WTC11 (cell line): ENCODE data around the gene CCDC134. TPM values are rescaled to one million over a fixed set of nuclear protein-coding genes. Genes with fewer than 3 reads are reported as not detected.

Source experiments
- ATAC-seq: fragments of 200-7000 bp; cut with Tn5 transposase; 2 replicates; pipeline ENCODE4 v1.10.0; 2021; ENCODE audit warnings: mild to moderate bottlenecking, moderate library complexity
- CTCF ChIA-PET: fragments of 300-600 bp; sonication (Branson Sonifier 250); formaldehyde crosslinking; loops from one replicate; lab custom pipeline; 2021; ENCODE audit warnings: antibody characterized with exemption; lab: Charles Lee
- POLR2A ChIA-PET: fragments of 350-600 bp; sonication (Branson Sonifier 250); formaldehyde crosslinking; loops from one replicate; lab custom pipeline; 2021; ENCODE audit warnings: antibody characterized with exemption; lab: Charles Lee
- DNase-seq: peaks from one replicate; pipeline ENCODE4 v3.0.0; 2021; ENCODE audit warnings: low spot score
- H3K27ac Mint-ChIP-seq: 2 replicates; pipeline ENCODE4 v1.8.0; 2021; ENCODE audit warnings: mixed read lengths
- H3K27me3 Mint-ChIP-seq: 2 replicates; pipeline ENCODE4 v1.8.0; 2021; ENCODE audit warnings: low read depth, mild to moderate bottlenecking, moderate library complexity, mixed read lengths
- H3K36me3 Mint-ChIP-seq: 2 replicates; pipeline ENCODE4 v1.8.0; 2021; ENCODE audit warnings: mixed read lengths
- H3K4me1 Mint-ChIP-seq: 2 replicates; pipeline ENCODE4 v1.8.0; 2022; ENCODE audit warnings: mixed read lengths
- H3K4me3 Mint-ChIP-seq: 2 replicates; pipeline ENCODE4 v1.8.0; 2021; ENCODE audit warnings: mild to moderate bottlenecking, moderate library complexity, mixed read lengths
- H3K9me3 Mint-ChIP-seq: 2 replicates; pipeline ENCODE4 v1.8.0; 2021; ENCODE audit warnings: mixed read lengths
- CREB1 ChIP-seq: sonication (generic); formaldehyde crosslinking; IDR thresholded peaks from 2 replicates; pipeline ENCODE4 v1.8.0; 2023; ENCODE audit warnings: mild to moderate bottlenecking, missing genetic modification reagents
- EMX1 ChIP-seq: fragments of 250-450 bp; sonication (Bioruptor Pico); IDR thresholded peaks from 2 replicates; pipeline ENCODE4 v1.8.0; 2021; ENCODE audit warnings: mild to moderate bottlenecking
- ESRRA ChIP-seq: sonication (generic); formaldehyde crosslinking; IDR thresholded peaks from 2 replicates; pipeline ENCODE4 v1.8.1; 2022; ENCODE audit warnings: mild to moderate bottlenecking, missing genetic modification reagents, borderline replicate concordance
- GABPB1 ChIP-seq: sonication (generic); formaldehyde crosslinking; IDR thresholded peaks from 2 replicates; pipeline ENCODE4 v1.8.1; 2023; ENCODE audit warnings: mild to moderate bottlenecking, missing genetic modification reagents
- GRHL2 ChIP-seq: fragments of 250-450 bp; sonication (Bioruptor Pico); IDR thresholded peaks from 2 replicates; pipeline ENCODE4 v1.8.0; 2022; ENCODE audit warnings: mild to moderate bottlenecking, moderate library complexity; ENCODE audit not compliant: insufficient replicate concordance, severe bottlenecking
- MXD4 ChIP-seq: fragments of 250-450 bp; sonication (Bioruptor Pico); IDR thresholded peaks from 2 replicates; pipeline ENCODE4 v1.8.0; 2021; ENCODE audit warnings: mild to moderate bottlenecking, moderate library complexity, borderline replicate concordance
- NFYB ChIP-seq: sonication (generic); formaldehyde crosslinking; conservative IDR thresholded peaks from 2 replicates; pipeline ENCODE4 v1.8.0; 2022; ENCODE audit warnings: low read depth, missing genetic modification reagents
- PRRX2 ChIP-seq: fragments of 250-450 bp; sonication (Bioruptor Pico); IDR thresholded peaks from 2 replicates; pipeline ENCODE4 v1.8.0; 2021; ENCODE audit warnings: mild to moderate bottlenecking
- SOX15 ChIP-seq: fragments of 250-450 bp; sonication (Bioruptor Pico); IDR thresholded peaks from 2 replicates; pipeline ENCODE4 v1.9.0; 2021; ENCODE audit warnings: mild to moderate bottlenecking
- ZNF396 ChIP-seq: fragments of 250-450 bp; sonication (Bioruptor Pico); IDR thresholded peaks from 2 replicates; pipeline ENCODE4 v1.8.0; 2021; ENCODE audit warnings: mild to moderate bottlenecking, moderate library complexity, borderline replicate concordance
- ZNF423 ChIP-seq: fragments of 250-450 bp; sonication (Bioruptor Pico); IDR thresholded peaks from 2 replicates; pipeline ENCODE4 v2.1.2; 2022; ENCODE audit warnings: mild to moderate bottlenecking, moderate library complexity
- total RNA-seq: library from RNA; stranded (reverse); gene quantifications from 3 replicates; pipeline ENCODE4 v1.2.3, GENCODE V29; 2021
- TF ChIP-seq, protein P1 (sequence below): sonication (generic); formaldehyde crosslinking; conservative IDR thresholded peaks from 2 replicates; pipeline ENCODE4 v1.8.1; 2022; ENCODE audit warnings: mild to moderate bottlenecking, missing genetic modification reagents
- TF ChIP-seq, protein P2 (sequence below): sonication (generic); formaldehyde crosslinking; IDR thresholded peaks from 2 replicates; pipeline ENCODE4 v1.8.1; 2022; ENCODE audit warnings: mild to moderate bottlenecking, moderate library complexity, missing genetic modification reagents
- TF ChIP-seq, protein P3 (sequence below): sonication (generic); formaldehyde crosslinking; IDR thresholded peaks from 2 replicates; pipeline ENCODE4 v1.8.1; 2023; ENCODE audit warnings: mild to moderate bottlenecking, moderate library complexity, missing genetic modification reagents
- TF ChIP-seq, protein P4 (sequence below): sonication (generic); formaldehyde crosslinking; IDR thresholded peaks from 2 replicates; pipeline ENCODE4 v1.8.1; 2023; ENCODE audit warnings: mild to moderate bottlenecking, missing genetic modification reagents
- TF ChIP-seq, protein P5 (sequence below): fragments of 250-450 bp; sonication (Bioruptor Pico); IDR thresholded peaks from 2 replicates; pipeline ENCODE4 v1.9.0; 2021; ENCODE audit warnings: mild to moderate bottlenecking
- TF ChIP-seq, protein P6 (sequence below): sonication (generic); formaldehyde crosslinking; IDR thresholded peaks from 2 replicates; pipeline ENCODE4 v1.8.0; 2023; ENCODE audit warnings: missing genetic modification reagents, mild to moderate bottlenecking, borderline replicate concordance
- TF ChIP-seq, protein P7 (sequence below): sonication (generic); formaldehyde crosslinking; IDR thresholded peaks from 2 replicates; pipeline ENCODE4 v1.8.1; 2022; ENCODE audit warnings: low read depth, missing genetic modification reagents, borderline replicate concordance
- TF ChIP-seq, protein P8 (sequence below): sonication (generic); formaldehyde crosslinking; IDR thresholded peaks from 2 replicates; pipeline ENCODE4 v1.8.0; 2022; ENCODE audit warnings: mild to moderate bottlenecking, missing genetic modification reagents
- TF ChIP-seq, protein P9 (sequence below): sonication (generic); formaldehyde crosslinking; IDR thresholded peaks from 2 replicates; pipeline ENCODE4 v1.8.1; 2023; ENCODE audit warnings: mild to moderate bottlenecking, missing genetic modification reagents, moderate library complexity

Gene CCDC134
- total RNA-seq, 1 experiment from 2014 or later, result 19.0 TPM

DNA sequence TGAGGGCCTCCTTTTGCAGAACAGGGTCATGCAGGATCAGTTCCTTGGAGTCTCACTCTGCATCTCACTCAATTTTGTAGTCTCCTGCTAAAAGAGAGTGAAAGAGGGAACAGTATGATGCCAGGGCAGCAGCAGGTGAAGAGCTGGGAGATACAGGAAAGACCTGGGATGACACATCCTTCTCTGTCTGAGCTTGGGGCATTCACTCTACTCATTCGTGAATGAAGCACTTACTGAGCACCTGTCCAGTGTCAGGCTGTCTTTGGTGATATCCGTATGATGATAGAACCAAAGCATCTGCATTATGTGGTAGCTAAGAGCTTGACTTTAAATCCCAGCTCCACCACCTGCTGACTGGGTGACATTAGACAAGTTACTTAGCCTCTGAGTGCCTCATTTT lies 46.8 kb downstream of the CCDC134 start (continued):
- TF ChIP-seq MXD4 (CRISPR knock-in tag) (no peak), ZNF423 (CRISPR knock-in tag) (no peak)
- TF ChIP-seq, protein P1, sequence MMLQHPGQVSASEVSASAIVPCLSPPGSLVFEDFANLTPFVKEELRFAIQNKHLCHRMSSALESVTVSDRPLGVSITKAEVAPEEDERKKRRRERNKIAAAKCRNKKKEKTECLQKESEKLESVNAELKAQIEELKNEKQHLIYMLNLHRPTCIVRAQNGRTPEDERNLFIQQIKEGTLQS (CRISPR knock-in tag), result no peak

DNA sequence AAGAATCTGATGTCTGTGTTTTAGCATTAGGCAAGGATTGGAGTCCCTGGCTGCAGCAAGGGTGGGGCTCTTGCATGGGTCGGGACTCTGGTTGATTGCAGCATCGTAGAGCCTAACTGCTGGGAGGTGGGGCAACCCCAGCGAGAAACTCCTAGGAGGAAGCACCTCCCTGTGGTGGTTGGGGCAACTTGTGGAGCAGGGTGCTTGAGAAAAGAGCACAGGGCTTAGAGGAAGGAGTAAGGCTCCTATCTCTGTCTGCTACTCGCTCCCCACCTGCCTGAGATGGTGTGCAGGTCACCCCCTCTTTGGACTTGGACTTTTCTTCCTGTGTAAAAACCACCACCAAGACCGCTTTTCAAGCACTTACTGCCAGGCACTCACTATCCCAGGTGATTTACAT lies 48.0 kb downstream of the CCDC134 start:
- peak; percentile 28; the same call in 1 of the 2 replicates for ATAC-seq
- TF ChIP-seq, protein P2, sequence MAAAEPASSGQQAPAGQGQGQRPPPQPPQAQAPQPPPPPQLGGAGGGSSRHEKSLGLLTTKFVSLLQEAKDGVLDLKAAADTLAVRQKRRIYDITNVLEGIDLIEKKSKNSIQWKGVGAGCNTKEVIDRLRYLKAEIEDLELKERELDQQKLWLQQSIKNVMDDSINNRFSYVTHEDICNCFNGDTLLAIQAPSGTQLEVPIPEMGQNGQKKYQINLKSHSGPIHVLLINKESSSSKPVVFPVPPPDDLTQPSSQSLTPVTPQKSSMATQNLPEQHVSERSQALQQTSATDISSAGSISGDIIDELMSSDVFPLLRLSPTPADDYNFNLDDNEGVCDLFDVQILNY, result no peak
- TF ChIP-seq, protein P3, sequence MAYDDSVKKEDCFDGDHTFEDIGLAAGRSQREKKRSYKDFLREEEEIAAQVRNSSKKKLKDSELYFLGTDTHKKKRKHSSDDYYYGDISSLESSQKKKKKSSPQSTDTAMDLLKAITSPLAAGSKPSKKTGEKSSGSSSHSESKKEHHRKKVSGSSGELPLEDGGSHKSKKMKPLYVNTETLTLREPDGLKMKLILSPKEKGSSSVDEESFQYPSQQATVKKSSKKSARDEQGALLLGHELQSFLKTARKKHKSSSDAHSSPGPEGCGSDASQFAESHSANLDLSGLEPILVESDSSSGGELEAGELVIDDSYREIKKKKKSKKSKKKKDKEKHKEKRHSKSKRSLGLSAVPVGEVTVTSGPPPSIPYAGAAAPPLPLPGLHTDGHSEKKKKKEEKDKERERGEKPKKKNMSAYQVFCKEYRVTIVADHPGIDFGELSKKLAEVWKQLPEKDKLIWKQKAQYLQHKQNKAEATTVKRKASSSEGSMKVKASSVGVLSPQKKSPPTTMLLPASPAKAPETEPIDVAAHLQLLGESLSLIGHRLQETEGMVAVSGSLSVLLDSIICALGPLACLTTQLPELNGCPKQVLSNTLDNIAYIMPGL (CRISPR knock-in tag), result no peak
- TF ChIP-seq, protein P4, sequence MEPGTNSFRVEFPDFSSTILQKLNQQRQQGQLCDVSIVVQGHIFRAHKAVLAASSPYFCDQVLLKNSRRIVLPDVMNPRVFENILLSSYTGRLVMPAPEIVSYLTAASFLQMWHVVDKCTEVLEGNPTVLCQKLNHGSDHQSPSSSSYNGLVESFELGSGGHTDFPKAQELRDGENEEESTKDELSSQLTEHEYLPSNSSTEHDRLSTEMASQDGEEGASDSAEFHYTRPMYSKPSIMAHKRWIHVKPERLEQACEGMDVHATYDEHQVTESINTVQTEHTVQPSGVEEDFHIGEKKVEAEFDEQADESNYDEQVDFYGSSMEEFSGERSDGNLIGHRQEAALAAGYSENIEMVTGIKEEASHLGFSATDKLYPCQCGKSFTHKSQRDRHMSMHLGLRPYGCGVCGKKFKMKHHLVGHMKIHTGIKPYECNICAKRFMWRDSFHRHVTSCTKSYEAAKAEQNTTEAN, result no peak
- TF ChIP-seq CREB1 (CRISPR knock-in tag) (no peak), SOX15 (CRISPR knock-in tag) (no peak), GABPB1 (CRISPR knock-in tag) (no peak), NFYB (CRISPR knock-in tag) (no peak), GRHL2 (CRISPR knock-in tag) (no peak), ESRRA (CRISPR knock-in tag) (no peak), ZNF396 (CRISPR knock-in tag) (no peak), PRRX2 (CRISPR knock-in tag) (no peak)
- TF ChIP-seq, protein P5, sequence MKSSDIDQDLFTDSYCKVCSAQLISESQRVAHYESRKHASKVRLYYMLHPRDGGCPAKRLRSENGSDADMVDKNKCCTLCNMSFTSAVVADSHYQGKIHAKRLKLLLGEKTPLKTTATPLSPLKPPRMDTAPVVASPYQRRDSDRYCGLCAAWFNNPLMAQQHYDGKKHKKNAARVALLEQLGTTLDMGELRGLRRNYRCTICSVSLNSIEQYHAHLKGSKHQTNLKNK, result no peak
- CTCF ChIA-PET, result no interaction called here

DNA sequence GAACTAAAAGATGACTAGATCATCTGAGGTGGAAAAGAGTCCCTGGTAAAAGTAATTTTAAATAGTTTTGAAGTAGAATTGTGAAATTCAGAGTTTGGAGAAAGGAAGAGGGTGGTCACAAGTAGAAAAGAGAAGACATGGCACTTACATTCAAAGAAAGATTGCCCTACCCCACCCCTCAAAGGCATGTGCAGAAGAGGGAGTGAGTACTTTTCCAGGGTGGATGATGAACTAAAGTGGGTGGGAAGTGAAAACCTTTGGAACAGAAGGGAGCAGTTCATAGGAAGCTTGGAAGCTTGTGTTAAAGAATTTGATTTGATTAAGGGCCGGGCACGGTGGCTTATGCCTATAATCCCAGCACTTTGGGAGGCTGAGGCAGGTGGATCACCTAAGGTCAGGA lies 56.0 kb downstream of the CCDC134 start:
- ATAC-seq, result no peak
- POLR2A ChIA-PET, result no interaction called here
- TF ChIP-seq, protein P6, sequence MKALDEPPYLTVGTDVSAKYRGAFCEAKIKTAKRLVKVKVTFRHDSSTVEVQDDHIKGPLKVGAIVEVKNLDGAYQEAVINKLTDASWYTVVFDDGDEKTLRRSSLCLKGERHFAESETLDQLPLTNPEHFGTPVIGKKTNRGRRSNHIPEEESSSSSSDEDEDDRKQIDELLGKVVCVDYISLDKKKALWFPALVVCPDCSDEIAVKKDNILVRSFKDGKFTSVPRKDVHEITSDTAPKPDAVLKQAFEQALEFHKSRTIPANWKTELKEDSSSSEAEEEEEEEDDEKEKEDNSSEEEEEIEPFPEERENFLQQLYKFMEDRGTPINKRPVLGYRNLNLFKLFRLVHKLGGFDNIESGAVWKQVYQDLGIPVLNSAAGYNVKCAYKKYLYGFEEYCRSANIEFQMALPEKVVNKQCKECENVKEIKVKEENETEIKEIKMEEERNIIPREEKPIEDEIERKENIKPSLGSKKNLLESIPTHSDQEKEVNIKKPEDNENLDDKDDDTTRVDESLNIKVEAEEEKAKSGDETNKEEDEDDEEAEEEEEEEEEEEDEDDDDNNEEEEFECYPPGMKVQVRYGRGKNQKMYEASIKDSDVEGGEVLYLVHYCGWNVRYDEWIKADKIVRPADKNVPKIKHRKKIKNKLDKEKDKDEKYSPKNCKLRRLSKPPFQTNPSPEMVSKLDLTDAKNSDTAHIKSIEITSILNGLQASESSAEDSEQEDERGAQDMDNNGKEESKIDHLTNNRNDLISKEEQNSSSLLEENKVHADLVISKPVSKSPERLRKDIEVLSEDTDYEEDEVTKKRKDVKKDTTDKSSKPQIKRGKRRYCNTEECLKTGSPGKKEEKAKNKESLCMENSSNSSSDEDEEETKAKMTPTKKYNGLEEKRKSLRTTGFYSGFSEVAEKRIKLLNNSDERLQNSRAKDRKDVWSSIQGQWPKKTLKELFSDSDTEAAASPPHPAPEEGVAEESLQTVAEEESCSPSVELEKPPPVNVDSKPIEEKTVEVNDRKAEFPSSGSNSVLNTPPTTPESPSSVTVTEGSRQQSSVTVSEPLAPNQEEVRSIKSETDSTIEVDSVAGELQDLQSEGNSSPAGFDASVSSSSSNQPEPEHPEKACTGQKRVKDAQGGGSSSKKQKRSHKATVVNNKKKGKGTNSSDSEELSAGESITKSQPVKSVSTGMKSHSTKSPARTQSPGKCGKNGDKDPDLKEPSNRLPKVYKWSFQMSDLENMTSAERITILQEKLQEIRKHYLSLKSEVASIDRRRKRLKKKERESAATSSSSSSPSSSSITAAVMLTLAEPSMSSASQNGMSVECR (CRISPR knock-in tag), result no peak
- TF ChIP-seq ZNF396 (CRISPR knock-in tag), result no peak
- TF ChIP-seq, protein P7, sequence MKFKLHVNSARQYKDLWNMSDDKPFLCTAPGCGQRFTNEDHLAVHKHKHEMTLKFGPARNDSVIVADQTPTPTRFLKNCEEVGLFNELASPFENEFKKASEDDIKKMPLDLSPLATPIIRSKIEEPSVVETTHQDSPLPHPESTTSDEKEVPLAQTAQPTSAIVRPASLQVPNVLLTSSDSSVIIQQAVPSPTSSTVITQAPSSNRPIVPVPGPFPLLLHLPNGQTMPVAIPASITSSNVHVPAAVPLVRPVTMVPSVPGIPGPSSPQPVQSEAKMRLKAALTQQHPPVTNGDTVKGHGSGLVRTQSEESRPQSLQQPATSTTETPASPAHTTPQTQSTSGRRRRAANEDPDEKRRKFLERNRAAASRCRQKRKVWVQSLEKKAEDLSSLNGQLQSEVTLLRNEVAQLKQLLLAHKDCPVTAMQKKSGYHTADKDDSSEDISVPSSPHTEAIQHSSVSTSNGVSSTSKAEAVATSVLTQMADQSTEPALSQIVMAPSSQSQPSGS (CRISPR knock-in tag), result no peak
- TF ChIP-seq EMX1 (CRISPR knock-in tag), result no peak
- TF ChIP-seq ZNF423 (CRISPR knock-in tag), result no peak
- TF ChIP-seq SOX15 (CRISPR knock-in tag), result no peak
- TF ChIP-seq NFYB (CRISPR knock-in tag), result no peak
- TF ChIP-seq, protein P8, sequence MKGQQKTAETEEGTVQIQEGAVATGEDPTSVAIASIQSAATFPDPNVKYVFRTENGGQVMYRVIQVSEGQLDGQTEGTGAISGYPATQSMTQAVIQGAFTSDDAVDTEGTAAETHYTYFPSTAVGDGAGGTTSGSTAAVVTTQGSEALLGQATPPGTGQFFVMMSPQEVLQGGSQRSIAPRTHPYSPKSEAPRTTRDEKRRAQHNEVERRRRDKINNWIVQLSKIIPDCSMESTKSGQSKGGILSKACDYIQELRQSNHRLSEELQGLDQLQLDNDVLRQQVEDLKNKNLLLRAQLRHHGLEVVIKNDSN, result no peak
- TF ChIP-seq, protein P9, sequence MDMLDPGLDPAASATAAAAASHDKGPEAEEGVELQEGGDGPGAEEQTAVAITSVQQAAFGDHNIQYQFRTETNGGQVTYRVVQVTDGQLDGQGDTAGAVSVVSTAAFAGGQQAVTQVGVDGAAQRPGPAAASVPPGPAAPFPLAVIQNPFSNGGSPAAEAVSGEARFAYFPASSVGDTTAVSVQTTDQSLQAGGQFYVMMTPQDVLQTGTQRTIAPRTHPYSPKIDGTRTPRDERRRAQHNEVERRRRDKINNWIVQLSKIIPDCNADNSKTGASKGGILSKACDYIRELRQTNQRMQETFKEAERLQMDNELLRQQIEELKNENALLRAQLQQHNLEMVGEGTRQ (CRISPR knock-in tag), result no peak

More for the DNA sequence above, 48.0 kb downstream of the CCDC134 start:
- Mint-ChIP-seq H3K4me1 (peaks cover 51% of the 10 kb centered on the region), H3K4me3 (no peak overlapping the region), H3K36me3 (peaks cover 4% of the 10 kb centered on the region; the same call in 1 of the 2 replicates), H3K9me3 (no peaks in the 10 kb centered on the region), H3K27ac (peak overlapping the region; percentile 70; the same call in 1 of the 2 replicates), H3K27me3 (no peaks in the 10 kb centered on the region)
- POLR2A ChIA-PET, result no interaction called here
- no peak for DNase-seq

More for the DNA sequence above, 56.0 kb downstream of the CCDC134 start:
- no peak overlapping the region for H3K4me3 Mint-ChIP-seq
- H3K36me3 Mint-ChIP-seq, result peaks cover 6% of the 10 kb centered on the region; the same call in 1 of the 2 replicates
- H3K27ac Mint-ChIP-seq, result peak overlapping the region; percentile 75
- DNase-seq, result no peak
- H3K9me3 Mint-ChIP-seq, result no peaks in the 10 kb centered on the region
- H3K27me3 Mint-ChIP-seq, result no peaks in the 10 kb centered on the region
- H3K4me1 Mint-ChIP-seq, result peaks cover 25% of the 10 kb centered on the region
- CTCF ChIA-PET, result interaction anchor here (1.2 to 3.2 kb wide), 7 partner anchors 11 to 315 kb away, joined by 3 to 52 read pairs (median 11); no protein-coding TSS in a partner anchor
